Esophagus muscularis mucosa (tissue), 4 donors: ENCODE results near the gene CC2D2A. TPM values are rescaled to one million over a fixed set of nuclear protein-coding genes. Genes with fewer than 3 reads are reported as not detected.

Experiments
- DNase-seq: peaks from one replicate; pipeline ENCODE4 v3.0.0-alpha.2; 2017; ENCODE audit errors: extremely low spot score
- H3K27ac ChIP-seq, 4 donors: fragments of 200-600 bp; sonication (generic); replicated peaks in 1 of 4; 1 replicate in 3 of 4; 2 replicates in 1 of 4; pipeline ENCODE4 v1.5.1; 2016 to 2019; ENCODE audit warnings: mild to moderate bottlenecking in 1 of 4
- H3K27me3 ChIP-seq, 4 donors: fragments of 200-600 bp; sonication (generic); one replicate each; pipeline versions ENCODE4 v1.5.1 to v1.6.0; 2016 to 2019
- H3K36me3 ChIP-seq, 4 donors: fragments of 200-600 bp; sonication (generic); one replicate each; pipeline ENCODE4 v1.5.1; 2016 to 2019
- H3K4me1 ChIP-seq, 4 donors: fragments of 200-600 bp; sonication (generic); one replicate each; pipeline ENCODE4 v1.5.1; 2016 to 2019
- H3K4me3 ChIP-seq, 4 donors: fragments of 200-600 bp; sonication (generic); 1 replicate in 2 of 4; 2 replicates in 2 of 4; pipeline ENCODE4 v1.5.1; 2016 to 2019; ENCODE audit warnings: mild to moderate bottlenecking in 4 of 4, moderate library complexity in 1 of 4
- H3K9me3 ChIP-seq, 4 donors: fragments of 200-600 bp; sonication (generic); 1 replicate in 3 of 4; 2 replicates in 1 of 4; pipeline ENCODE4 v1.5.1; 2016 to 2019
- EP300 ChIP-seq: sonication (generic); formaldehyde crosslinking; IDR thresholded peaks from one replicate; pipeline ENCODE4 v1.6.1; 2017; ENCODE audit warnings: antibody characterized with exemption
- POLR2A ChIP-seq: fragments of 450-650 bp; IDR thresholded peaks from one replicate; pipeline ENCODE4 v1.6.1; 2017; ENCODE audit warnings: antibody characterized with exemption, moderate library complexity, mild to moderate bottlenecking, low read depth
- POLR2AphosphoS5 ChIP-seq, 2 donors: sonication (generic); formaldehyde crosslinking; IDR thresholded peaks; one replicate each; pipeline ENCODE4 v1.6.1; 2017; ENCODE audit warnings: antibody characterized with exemption in 2 of 2
- WGBS: methylation state at CpG from one replicate; pipeline ENCODE4 v1.1.5; 2018; 5-methylcytosine and 5-hydroxymethylcytosine counted together
- intact Hi-C: fragments of 100-400 bp; cut with DNase I; formaldehyde crosslinking; loops from one replicate; pipeline ENCODE4 v1.15.1; 2023
- total RNA-seq, 4 donors: library from RNA; depleted of rRNA; stranded (reverse); fragments of >200 nt; gene quantifications; one replicate each; pipeline versions ENCODE4 v1.1.0 to v1.2.1, GENCODE V29; 2016
- TF ChIP-seq, protein P1 (sequence below), 3 experiments: fragments of 200-600 bp in 2 of 3; fragments of 450-650 bp in 1 of 3; sonication (generic) in 2 of 3; IDR thresholded peaks; one replicate each; pipeline ENCODE4 v1.5.1; 2017 to 2019; ENCODE audit warnings: antibody characterized with exemption in 3 of 3, mild to moderate bottlenecking in 2 of 3, moderate library complexity in 1 of 3

Gene CC2D2A
- total RNA-seq, 4 donors from 2014 or later = 23.0 to 59.7 (median 45.0) TPM

DNA sequence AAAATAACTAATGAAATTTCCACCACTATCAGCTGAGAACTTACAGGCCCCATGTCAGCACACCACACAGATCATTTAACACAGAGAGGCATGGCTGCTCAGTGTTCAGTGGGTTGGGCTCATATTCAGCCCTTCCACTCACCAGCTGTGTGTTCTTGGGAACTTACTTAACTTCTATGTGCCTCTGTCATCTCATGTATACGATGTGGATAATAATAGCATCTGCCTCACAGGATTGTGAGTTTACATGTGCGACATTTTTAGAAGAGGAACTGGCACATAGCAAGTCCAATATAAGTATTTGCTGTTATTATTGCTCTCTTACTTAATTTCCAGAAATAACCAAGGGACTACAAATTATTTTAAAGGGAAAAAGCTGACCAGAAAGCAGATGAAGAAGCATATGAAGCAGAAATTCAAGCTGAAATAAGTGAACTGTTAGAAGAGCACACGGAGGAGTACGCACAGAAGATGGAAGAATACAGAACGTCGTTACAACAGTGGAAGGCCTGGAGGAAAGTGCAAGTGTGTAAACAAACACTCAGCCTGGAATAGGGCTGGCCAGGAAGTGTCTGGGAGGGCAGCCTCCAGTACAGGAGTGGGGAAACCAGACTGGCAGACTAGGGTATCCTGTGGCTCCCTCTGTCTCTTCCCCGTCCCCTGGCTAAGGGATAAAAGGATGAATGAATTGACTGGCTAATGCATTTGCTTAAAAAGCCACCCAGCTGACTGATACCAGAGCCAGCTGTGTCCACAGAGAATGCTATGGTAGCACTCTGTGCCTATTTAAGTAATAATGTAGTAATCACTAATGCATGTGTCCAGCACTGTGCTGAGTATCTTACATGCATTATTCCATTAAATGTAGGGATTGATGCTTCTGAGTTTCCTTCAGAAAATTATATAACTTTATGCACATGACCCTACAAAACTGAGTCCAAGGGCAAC is 67.1 kb downstream of the CC2D2A start:
- no peak overlapping the region for H3K4me3 ChIP-seq
- H3K36me3 ChIP-seq = peaks cover 13 to 61% (median 29%) of the 10 kb centered on the region in 4 donors
- peak overlapping the region in 1 of 4 donors; percentile 21 for H3K27ac ChIP-seq
- DNase-seq = no peak
- WGBS = 67% methylated on average over 7 of the region's 7 CpGs
- H3K4me1 ChIP-seq = peaks cover 0 to 12% (median 8%) of the 10 kb centered on the region in 4 donors
- no peaks in the 10 kb centered on the region for H3K27me3 ChIP-seq
- intact Hi-C loops = no loop called here
- H3K9me3 ChIP-seq = no peaks in the 10 kb centered on the region
- TF ChIP-seq EP300 (no peak), POLR2AphosphoS5 (IDR thresholded peaks at IDR 0.05) (no peak), POLR2A (no peak)
- TF ChIP-seq, protein P1, sequence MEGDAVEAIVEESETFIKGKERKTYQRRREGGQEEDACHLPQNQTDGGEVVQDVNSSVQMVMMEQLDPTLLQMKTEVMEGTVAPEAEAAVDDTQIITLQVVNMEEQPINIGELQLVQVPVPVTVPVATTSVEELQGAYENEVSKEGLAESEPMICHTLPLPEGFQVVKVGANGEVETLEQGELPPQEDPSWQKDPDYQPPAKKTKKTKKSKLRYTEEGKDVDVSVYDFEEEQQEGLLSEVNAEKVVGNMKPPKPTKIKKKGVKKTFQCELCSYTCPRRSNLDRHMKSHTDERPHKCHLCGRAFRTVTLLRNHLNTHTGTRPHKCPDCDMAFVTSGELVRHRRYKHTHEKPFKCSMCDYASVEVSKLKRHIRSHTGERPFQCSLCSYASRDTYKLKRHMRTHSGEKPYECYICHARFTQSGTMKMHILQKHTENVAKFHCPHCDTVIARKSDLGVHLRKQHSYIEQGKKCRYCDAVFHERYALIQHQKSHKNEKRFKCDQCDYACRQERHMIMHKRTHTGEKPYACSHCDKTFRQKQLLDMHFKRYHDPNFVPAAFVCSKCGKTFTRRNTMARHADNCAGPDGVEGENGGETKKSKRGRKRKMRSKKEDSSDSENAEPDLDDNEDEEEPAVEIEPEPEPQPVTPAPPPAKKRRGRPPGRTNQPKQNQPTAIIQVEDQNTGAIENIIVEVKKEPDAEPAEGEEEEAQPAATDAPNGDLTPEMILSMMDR (IDR thresholded peaks at IDR 0.05) = no peak

DNA sequence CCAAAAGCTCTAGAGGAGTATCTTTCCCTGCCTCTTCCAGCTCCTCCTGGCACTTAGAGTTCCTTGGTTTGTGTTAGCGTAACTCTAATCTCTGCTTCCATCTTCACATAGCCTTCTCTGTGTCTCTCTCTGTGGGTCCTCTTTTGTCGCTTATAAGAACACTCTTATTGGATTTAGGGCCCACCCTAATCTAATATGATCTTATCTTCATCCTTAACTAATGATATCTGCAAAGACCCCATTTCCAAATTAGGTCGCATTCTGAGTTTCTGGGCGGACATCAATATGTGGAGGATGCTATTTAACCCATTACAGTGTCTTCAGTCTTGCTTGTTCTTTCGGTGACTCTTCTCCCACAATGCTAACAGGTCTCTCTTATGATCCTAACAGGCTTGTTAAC is 72.3 kb downstream of the CC2D2A start:
- 97% methylated on average over 5 of the region's 5 CpGs for WGBS
- H3K36me3 ChIP-seq = peaks cover 12 to 86% (median 47%) of the 10 kb centered on the region in 4 donors
- no peak overlapping the region for H3K27ac ChIP-seq
- intact Hi-C loops = no loop called here
- peaks cover 0 to 9% (median 4%) of the 10 kb centered on the region in 4 donors for H3K4me1 ChIP-seq
- DNase-seq = no peak
- TF ChIP-seq, protein P1 (IDR thresholded peaks at IDR 0.05) = no peak
- TF ChIP-seq EP300 (no peak), POLR2A (no peak), POLR2AphosphoS5 (IDR thresholded peaks at IDR 0.05) (no peak)
- no peak overlapping the region for H3K4me3 ChIP-seq
- no peaks in the 10 kb centered on the region for H3K27me3 ChIP-seq
- H3K9me3 ChIP-seq = no peaks in the 10 kb centered on the region

DNA sequence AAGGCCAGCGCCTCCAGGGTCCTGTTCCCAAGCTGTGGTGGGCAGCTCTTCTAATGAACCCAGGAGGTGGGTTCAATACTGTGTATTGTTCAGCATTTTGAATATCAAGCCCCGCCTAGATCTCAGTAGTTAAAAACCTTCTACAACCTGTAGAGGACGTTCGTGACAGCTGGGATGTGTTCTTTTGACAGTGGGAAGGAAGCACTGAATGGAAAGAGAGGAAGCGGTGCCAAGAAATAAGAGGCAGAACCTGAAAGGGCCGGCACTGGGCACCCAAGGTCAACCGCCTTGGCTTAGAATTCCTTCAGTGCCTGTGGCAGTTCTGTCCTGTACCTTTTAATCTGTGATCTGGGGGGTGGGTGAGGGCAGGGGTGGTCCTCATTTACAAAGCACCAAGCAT is 73.1 kb downstream of the CC2D2A start:
- peaks cover 12 to 77% (median 43%) of the 10 kb centered on the region in 4 donors for H3K36me3 ChIP-seq
- peaks cover 0 to 4% (median 0%) of the 10 kb centered on the region in 4 donors for H3K4me1 ChIP-seq
- TF ChIP-seq POLR2AphosphoS5 (IDR thresholded peaks at IDR 0.05) (no peak), POLR2A (no peak), EP300 (no peak)
- TF ChIP-seq, protein P1 (IDR thresholded peaks at IDR 0.05) = no peak
- no peak overlapping the region for H3K4me3 ChIP-seq
- 73% methylated on average over 7 of the region's 7 CpGs for WGBS
- intact Hi-C loops = no loop called here
- H3K27me3 ChIP-seq = no peaks in the 10 kb centered on the region
- no peak for DNase-seq
- no peak overlapping the region for H3K27ac ChIP-seq
- H3K9me3 ChIP-seq = no peaks in the 10 kb centered on the region

DNA sequence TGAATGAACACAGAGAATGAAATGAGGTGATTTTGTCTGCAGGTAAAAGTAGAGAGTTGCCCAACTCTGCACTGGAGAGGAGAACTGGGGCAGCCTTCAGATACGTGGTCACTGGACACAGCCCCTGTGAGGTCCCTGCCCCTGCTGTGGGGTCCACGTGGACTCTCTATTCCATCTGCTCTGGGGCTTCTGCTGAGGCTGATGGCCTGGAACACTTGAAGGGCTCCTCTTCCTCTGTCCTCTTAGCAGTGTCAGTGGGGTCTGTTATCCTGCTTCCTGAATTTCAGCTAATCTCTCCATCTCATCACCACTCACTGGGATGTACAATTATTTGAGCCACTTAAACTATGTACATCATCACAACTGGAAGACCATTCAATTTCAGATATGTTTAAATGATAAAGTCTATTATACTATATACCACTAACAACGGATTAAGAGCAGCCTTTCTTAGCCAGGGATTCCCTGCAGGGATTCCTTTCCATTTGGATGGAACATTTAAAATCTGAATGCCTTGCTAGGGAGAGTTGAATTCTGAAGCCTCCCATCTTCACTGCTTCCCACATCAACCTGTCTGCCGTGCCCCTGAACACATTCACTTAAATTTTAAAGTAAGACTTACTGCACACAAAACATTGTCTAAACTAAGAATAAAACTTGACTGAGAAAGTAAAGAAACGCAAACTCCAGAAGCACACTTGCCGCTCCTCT is 74.0 kb downstream of the CC2D2A start:
- 83% methylated on average over 6 of the region's 6 CpGs for WGBS
- TF ChIP-seq POLR2A (no peak), POLR2AphosphoS5 (IDR thresholded peaks at IDR 0.05) (no peak), EP300 (no peak)
- TF ChIP-seq, protein P1 (IDR thresholded peaks at IDR 0.05) = no peak
- H3K27me3 ChIP-seq = no peaks in the 10 kb centered on the region
- no peak overlapping the region for H3K27ac ChIP-seq
- intact Hi-C loops = no loop called here
- peaks cover 0 to 4% (median 0%) of the 10 kb centered on the region in 4 donors for H3K4me1 ChIP-seq
- H3K36me3 ChIP-seq = peaks cover 5 to 68% (median 35%) of the 10 kb centered on the region in 4 donors
- no peaks in the 10 kb centered on the region for H3K9me3 ChIP-seq
- H3K4me3 ChIP-seq = no peak overlapping the region
- no peak for DNase-seq
